ENCODE data around the gene RGS3.

Gene RGS3

DNA sequence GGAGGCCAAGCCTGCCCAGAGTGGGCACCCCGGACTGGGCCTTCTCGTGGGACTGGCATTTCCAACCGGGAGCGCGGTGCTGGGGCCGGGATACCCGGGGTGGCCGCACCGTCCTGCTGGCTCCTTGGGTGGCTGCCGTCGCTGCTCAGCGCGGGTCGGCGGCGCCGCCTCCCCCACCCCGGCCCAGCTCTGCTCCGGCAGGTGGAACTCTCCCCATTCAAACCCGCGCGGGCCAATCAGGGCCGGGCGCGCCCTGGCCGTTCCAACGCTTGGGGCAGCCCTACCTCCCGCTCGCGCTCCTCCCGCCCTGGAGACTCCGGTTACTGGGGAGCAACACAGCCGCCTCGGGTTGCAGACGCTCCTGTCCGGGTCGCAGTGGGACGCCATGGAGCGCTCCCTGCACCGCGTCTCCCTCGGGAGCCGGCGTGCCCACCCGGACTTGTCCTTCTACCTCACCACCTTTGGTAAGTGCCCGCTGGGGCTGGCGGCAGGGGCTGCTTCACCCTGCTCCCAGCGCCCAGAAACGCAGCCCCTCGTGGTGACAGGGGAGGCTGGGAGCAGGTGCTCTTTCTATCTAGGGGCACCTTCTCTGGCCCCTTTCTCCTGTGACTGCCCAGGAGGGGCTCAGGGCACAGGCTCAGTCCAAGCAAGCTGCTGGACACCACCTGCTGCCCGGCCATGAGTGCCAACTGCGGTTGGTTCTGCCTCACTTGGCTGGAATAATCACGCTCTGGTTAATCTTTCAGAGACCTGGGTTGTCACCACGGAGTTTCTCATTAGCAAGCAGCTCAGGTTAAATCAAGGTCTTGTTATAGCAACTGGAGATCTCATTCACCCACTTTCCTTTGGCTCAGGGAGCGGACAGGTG lies at the start of gene RGS3:
Gene RGS3 (plus strand): TSS at position 310 of the 868 bp plus-strand sequence. CDS start 76 bp downstream, at position 386.
- Histone ChIP-seq H3K27me3 (replicated peaks) (peaks cover 7% of the 10 kb centered on the region), H3K36me3 (replicated peaks) (no peaks in the 10 kb centered on the region), H3K4me3 (ENCODE audit: low read depth, low read length) (peak within 1 kb of the TSS; percentile 32), H3K27ac (no peak within 1 kb of the TSS)
- in situ Hi-C loops (cut with HindIII; ENCODE audit: low pct_ligation_motif_present, low sequenced_read_pairs): no loop called here
- no peak for DNase-seq
- TF ChIP-seq, protein P1, sequence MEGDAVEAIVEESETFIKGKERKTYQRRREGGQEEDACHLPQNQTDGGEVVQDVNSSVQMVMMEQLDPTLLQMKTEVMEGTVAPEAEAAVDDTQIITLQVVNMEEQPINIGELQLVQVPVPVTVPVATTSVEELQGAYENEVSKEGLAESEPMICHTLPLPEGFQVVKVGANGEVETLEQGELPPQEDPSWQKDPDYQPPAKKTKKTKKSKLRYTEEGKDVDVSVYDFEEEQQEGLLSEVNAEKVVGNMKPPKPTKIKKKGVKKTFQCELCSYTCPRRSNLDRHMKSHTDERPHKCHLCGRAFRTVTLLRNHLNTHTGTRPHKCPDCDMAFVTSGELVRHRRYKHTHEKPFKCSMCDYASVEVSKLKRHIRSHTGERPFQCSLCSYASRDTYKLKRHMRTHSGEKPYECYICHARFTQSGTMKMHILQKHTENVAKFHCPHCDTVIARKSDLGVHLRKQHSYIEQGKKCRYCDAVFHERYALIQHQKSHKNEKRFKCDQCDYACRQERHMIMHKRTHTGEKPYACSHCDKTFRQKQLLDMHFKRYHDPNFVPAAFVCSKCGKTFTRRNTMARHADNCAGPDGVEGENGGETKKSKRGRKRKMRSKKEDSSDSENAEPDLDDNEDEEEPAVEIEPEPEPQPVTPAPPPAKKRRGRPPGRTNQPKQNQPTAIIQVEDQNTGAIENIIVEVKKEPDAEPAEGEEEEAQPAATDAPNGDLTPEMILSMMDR (IDR thresholded peaks at IDR 0.05; ENCODE audit: low read depth, low read length, missing control alignments): no peak

DNA sequence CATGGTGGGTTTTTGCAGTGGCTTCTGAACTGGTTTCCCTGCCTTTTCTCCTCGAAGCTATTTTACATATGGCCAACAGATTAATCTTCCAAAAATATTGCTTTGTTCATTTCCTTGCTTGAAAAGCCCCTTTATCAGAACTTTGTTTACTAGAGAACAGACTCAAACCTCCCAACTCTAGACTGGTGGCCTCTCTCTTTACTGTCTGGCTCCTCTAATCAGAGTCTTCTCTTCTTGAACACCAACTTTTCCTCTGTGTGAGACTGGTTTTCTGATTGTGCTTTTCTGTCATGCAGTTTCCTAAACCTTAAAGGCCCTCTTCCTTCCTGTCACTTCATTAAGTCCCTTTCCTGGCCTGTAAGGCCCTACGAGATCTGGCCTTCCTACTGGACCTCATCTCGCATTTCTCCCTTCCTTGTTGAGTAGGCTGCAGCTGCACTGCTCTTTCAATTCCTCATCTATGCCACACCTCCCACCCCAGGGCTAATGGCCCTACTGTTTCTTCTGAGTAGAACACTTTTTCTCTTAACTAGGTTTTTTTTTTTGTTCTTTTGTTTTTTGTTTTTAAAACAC lies 47.3 kb upstream of the RGS3 start:
- Histone ChIP-seq H3K4me3 (ENCODE audit: low read depth, low read length) (no peak overlapping the region), H3K27me3 (replicated peaks) (no peaks in the 10 kb centered on the region), H3K27ac (no peak overlapping the region), H3K36me3 (replicated peaks) (no peaks in the 10 kb centered on the region)
- TF ChIP-seq, protein P1 (IDR thresholded peaks at IDR 0.05; ENCODE audit: low read depth, low read length, missing control alignments): no peak
- no peak for DNase-seq
- in situ Hi-C loops (cut with HindIII; ENCODE audit: low pct_ligation_motif_present, low sequenced_read_pairs): no loop called here

- H3K27me3 ChIP-seq (replicated peaks): no peaks in the 10 kb centered on the region
- in situ Hi-C loops (cut with HindIII; ENCODE audit: low pct_ligation_motif_present, low sequenced_read_pairs): no loop called here
- no peak overlapping the region for H3K4me3 ChIP-seq (ENCODE audit: low read depth, low read length)
- no peaks in the 10 kb centered on the region for H3K36me3 ChIP-seq (replicated peaks)
- TF ChIP-seq, protein P1 (IDR thresholded peaks at IDR 0.05; ENCODE audit: low read depth, low read length, missing control alignments): no peak
- no peak overlapping the region for H3K27ac ChIP-seq
- DNase-seq: no peak
Measured at GRCh38 chr9:113417370-113417769, 46.2 kb upstream of the RGS3 start.

DNA sequence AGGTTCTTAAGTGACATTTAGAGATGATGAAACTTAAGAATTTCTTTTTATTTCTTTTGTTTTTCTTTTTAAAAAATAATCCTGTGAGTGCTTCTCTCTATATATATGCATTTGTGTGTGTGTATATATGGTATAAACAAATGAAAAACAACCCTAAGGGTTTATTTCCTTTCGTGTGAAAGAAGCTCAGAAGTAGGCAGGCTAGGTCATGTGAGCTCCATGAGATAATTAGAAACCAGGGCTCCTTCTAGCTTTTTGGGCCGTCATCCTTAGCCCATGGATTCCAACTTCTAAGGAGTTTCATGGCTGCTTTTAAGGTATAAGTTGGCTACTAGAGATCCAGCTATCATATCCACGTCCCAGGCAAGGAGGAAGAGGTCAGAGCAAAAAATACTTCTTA lies 41.8 kb upstream of the RGS3 start:
- no peak overlapping the region for H3K4me3 ChIP-seq (ENCODE audit: low read depth, low read length)
- TF ChIP-seq, protein P1 (IDR thresholded peaks at IDR 0.05; ENCODE audit: low read depth, low read length, missing control alignments): no peak
- H3K36me3 ChIP-seq (replicated peaks): no peaks in the 10 kb centered on the region
- in situ Hi-C loops (cut with HindIII; ENCODE audit: low pct_ligation_motif_present, low sequenced_read_pairs): no loop called here
- DNase-seq: no peak
- H3K27ac ChIP-seq: no peak overlapping the region
- H3K27me3 ChIP-seq (replicated peaks): no peaks in the 10 kb centered on the region

DNA sequence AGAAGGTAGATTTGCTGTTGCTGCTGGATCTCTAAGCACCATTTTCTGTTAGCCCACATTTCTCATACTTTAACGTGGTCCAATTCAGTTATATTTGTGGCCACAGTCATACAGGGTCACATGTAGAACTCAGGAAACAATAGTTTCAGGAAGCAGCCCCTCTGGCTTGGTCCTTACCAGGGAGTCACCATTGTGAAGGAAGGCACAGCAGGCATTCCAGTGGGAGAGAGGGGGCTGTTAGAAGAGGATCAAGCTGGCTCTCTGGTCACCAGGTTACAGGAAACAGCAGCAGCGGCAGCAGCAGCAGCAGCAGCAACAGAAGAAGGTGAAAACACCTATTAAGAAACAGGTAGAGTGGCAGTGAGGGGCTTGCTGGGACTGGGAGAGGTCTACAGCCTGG lies 38.5 kb upstream of the RGS3 start:
- TF ChIP-seq, protein P1 (IDR thresholded peaks at IDR 0.05; ENCODE audit: low read depth, low read length, missing control alignments): no peak
- H3K27ac ChIP-seq: no peak overlapping the region
- H3K4me3 ChIP-seq (ENCODE audit: low read depth, low read length): no peak overlapping the region
- H3K27me3 ChIP-seq (replicated peaks): no peaks in the 10 kb centered on the region
- in situ Hi-C loops (cut with HindIII; ENCODE audit: low pct_ligation_motif_present, low sequenced_read_pairs): no loop called here
- DNase-seq: no peak
- H3K36me3 ChIP-seq (replicated peaks): no peaks in the 10 kb centered on the region

All from brain microvascular endothelial cell (primary cell).